Natural killer cell (primary cell): Measurements from ENCODE around the gene SECISBP2. TPM values are rescaled to one million over a fixed set of nuclear protein-coding genes. Genes with fewer than 3 reads are reported as not detected.

Experiments
- ATAC-seq, 3 donors: fragments of 150-1000 bp in 2 of 3; fragments of 200-7000 bp in 1 of 3; cut with Tn5 transposase; 1 replicate in 1 of 3; 2 replicates in 2 of 3; pipeline ENCODE4 v1.10.0; 2021; ENCODE audit warnings: mild to moderate bottlenecking in 2 of 3, moderate library complexity in 2 of 3
- DNase-seq, 2 donors: peaks; one replicate each; pipeline versions ENCODE4 v3.0.0 to v3.0.0-alpha.2; 2013 to 2021; ENCODE audit warnings: mixed read lengths in 1 of 2
- H3K27ac ChIP-seq: one replicate; pipeline ENCODE4 v1.5.1; 2013; ENCODE audit warnings: mild to moderate bottlenecking, low read length
- H3K27me3 ChIP-seq: one replicate; pipeline ENCODE4 v1.6.1; 2013; ENCODE audit warnings: low read length; ENCODE audit not compliant: control insufficient read depth, insufficient read depth
- H3K36me3 ChIP-seq: one replicate; pipeline ENCODE4 v1.6.1; 2013; ENCODE audit warnings: low read length; ENCODE audit not compliant: control insufficient read depth, insufficient read depth
- H3K4me1 ChIP-seq: one replicate; pipeline ENCODE4 v1.6.1; 2013; ENCODE audit warnings: low read length; ENCODE audit not compliant: control insufficient read depth, insufficient read depth
- H3K4me3 ChIP-seq: one replicate; pipeline ENCODE4 v1.5.1; 2013; ENCODE audit warnings: low read length
- H3K9me3 ChIP-seq: one replicate; pipeline ENCODE4 v1.6.1; 2013; ENCODE audit warnings: low read length; ENCODE audit not compliant: control insufficient read depth, insufficient read depth
- H3K27ac Mint-ChIP-seq, 2 donors: one replicate each; pipeline ENCODE4 v1.8.0; 2022; ENCODE audit warnings: mild to moderate bottlenecking in 2 of 2, mixed read lengths in 2 of 2, moderate library complexity in 1 of 2
- H3K27me3 Mint-ChIP-seq, 2 donors: one replicate each; pipeline ENCODE4 v1.8.0; 2022; ENCODE audit warnings: low read depth in 2 of 2, mixed read lengths in 2 of 2
- H3K36me3 Mint-ChIP-seq: one replicate; pipeline ENCODE4 v1.8.0; 2022; ENCODE audit warnings: mixed read lengths
- H3K4me1 Mint-ChIP-seq, 2 donors: one replicate each; pipeline ENCODE4 v1.8.0; 2022; ENCODE audit warnings: mixed read lengths in 2 of 2
- H3K4me3 Mint-ChIP-seq: one replicate; pipeline ENCODE4 v1.8.0; 2022; ENCODE audit warnings: mild to moderate bottlenecking, moderate library complexity, mixed read lengths
- H3K9me3 Mint-ChIP-seq, 2 donors: one replicate each; pipeline ENCODE4 v1.8.0; 2022; ENCODE audit warnings: mixed read lengths in 2 of 2
- CTCF ChIP-seq: fragments of 200-600 bp; IDR thresholded peaks from one replicate; pipeline ENCODE4 v1.8.0; 2022; ENCODE audit warnings: antibody characterized with exemption
- WGBS: methylation state at CpG from one replicate; pipeline ENCODE4 v1.1.7; 2013; ENCODE audit warnings: missing lambda C conversion rate; ENCODE audit not compliant: insufficient coverage; 5-methylcytosine and 5-hydroxymethylcytosine counted together
- intact Hi-C: fragments of 100-400 bp; cut with micrococcal nuclease; formaldehyde crosslinking; loops from one replicate; pipeline ENCODE4 v1.14.2; 2022
- total RNA-seq, 4 donors: library from RNA; stranded (reverse); fragments of 120-200 nt in 1 of 4; gene quantifications; one replicate each; pipeline versions ENCODE4 v1.2.3 to v1.2.4, GENCODE V29; 2013 to 2022

Gene SECISBP2
- total RNA-seq, 3 donors from 2014 or later (not counting 1 experiment from before 2014, with no cell fraction given) = 79.5 to 95.8 (median 88.7) TPM

DNA sequence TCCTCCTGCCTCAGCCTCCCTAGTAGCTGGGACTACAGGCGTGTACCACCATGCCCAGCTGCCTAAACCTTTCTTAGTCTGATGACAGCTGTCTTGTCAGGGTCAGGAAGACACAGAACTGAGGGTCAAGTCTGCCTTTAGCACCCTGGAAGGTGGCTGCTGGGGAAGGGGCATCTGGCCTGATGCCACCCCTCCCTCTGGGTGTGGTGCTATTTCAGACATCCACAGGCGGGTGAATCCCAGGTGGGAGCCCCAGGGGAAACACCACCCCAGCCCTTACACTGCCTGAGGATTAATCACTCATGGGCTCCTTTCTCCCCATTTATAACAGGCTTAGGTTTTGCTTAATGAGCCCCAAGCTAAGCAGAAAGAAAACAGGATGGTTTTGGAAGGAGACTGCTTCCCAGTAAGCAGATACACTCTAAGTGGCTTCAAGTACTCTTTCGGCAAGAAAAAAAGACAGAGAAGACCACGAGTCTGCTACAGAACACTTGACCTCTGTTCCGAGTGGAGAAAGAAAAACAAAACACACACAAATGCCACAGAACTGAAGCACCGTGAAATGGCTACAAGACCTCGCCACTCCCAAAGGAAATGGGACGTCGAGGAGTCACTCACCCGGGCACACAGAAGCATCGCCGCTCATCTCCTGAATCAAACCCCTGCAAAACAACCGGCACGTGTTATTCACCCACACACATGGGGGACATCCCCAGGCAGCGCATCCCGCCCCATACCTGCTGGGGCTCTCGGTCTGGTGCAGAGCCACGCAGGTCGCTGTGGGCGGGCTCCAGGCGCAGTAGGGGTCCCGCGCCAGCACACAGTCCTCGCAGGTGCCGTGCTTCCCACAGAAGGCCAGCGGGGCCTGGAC lies 62.4 kb downstream of the SECISBP2 start:
- DNase-seq (no peak), ATAC-seq (no peak)
- Histone ChIP-seq H3K36me3 (peaks cover 84% of the 10 kb centered on the region), H3K9me3 (no peaks in the 10 kb centered on the region), H3K4me1 (peaks cover 3% of the 10 kb centered on the region), H3K4me3 (no peak overlapping the region), H3K27ac (no peak overlapping the region), H3K27me3 (no peaks in the 10 kb centered on the region)
- WGBS = 95% methylated on average over 26 of the region's 26 CpGs
- no peaks in the 10 kb centered on the region for H3K27me3 Mint-ChIP-seq
- peaks cover 20 to 21% of the 10 kb centered on the region in 2 donors for H3K4me1 Mint-ChIP-seq
- H3K27ac Mint-ChIP-seq = peak overlapping the region; percentile 35 to 51
- no peak for TF ChIP-seq CTCF
- H3K4me3 Mint-ChIP-seq = no peak overlapping the region
- no peaks in the 10 kb centered on the region for H3K9me3 Mint-ChIP-seq
- intact Hi-C loops = no loop called here
- H3K36me3 Mint-ChIP-seq = peaks cover 25% of the 10 kb centered on the region

DNA sequence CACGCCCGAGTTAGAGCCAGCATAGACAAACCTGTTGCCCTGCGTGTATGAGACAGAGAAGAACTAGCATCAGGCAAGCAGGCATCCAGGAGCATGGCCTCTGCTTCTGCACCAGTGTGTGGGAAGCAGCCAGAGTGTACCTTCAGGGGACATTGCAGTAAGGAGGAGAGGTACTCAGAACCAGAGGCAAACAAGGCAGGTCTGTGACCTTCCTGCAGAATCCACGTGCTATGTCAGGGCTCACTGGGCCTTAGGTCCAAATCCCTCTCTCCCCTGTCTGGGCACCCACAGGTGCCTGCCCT lies 63.0 kb downstream of the SECISBP2 start:
- ATAC-seq (no peak), DNase-seq (no peak)
- Histone ChIP-seq H3K27me3 (no peaks in the 10 kb centered on the region), H3K36me3 (peaks cover 89% of the 10 kb centered on the region), H3K27ac (no peak overlapping the region), H3K4me3 (no peak overlapping the region), H3K4me1 (no peaks in the 10 kb centered on the region), H3K9me3 (no peaks in the 10 kb centered on the region)
- peaks cover 25% of the 10 kb centered on the region for H3K36me3 Mint-ChIP-seq
- H3K9me3 Mint-ChIP-seq = no peaks in the 10 kb centered on the region
- TF ChIP-seq CTCF = no peak
- peak overlapping the region; percentile 35 to 51 for H3K27ac Mint-ChIP-seq
- H3K27me3 Mint-ChIP-seq = no peaks in the 10 kb centered on the region
- H3K4me3 Mint-ChIP-seq = no peak overlapping the region
- peaks cover 17 to 19% of the 10 kb centered on the region in 2 donors for H3K4me1 Mint-ChIP-seq
- over 99% methylated on average over 4 of the region's 4 CpGs for WGBS
- intact Hi-C loops = no loop called here

DNA sequence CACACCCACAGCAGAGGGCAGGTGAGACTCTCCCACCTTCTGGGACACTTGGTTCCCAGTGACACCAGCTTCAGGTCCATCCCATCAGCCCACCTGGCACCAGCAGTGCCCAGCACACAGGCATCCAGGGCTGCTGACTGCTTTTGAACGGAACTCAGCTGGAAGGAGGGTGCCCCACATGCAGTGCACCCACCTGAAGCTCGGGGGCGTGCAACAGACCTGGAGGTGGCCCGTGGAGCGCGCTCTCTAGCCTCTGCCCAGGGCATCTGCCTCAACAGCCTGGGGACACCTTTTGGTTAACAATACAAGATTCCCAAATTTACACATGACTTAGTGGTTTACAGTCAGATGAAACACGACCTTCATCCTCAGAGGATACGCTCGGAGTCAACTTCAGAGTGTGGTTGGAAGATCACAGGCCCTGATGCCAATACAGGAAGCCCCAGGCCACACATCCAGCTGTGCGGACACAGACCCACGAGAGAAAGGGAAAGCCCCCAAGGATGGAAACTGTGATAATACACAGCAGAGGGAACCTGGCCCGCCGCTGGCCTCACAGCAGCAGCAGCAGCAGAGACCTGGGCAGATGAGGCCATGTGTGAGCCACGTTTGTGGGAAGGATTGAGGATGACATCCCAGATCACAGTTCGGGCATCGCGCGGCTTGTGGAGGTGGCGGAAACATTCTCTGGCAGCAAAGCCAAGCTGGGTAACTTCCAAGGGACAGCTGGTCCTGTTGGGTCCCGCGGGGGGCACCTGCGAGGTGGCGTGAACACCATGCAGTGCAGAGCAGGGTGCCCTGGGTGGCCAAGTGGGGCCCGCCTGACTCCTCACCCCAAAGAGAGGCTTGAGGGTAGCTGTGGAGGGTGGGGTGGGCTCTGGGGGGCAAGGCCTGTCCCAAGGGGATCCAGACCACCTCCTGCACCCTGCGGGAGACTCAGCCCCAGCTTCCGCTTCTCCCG lies 64.0 kb downstream of the SECISBP2 start:
- H3K36me3 ChIP-seq = peaks cover 90% of the 10 kb centered on the region
- TF ChIP-seq CTCF = no peak
- ATAC-seq (peak in 1 of 3 donors; percentile 18), DNase-seq (no peak)
- intact Hi-C loops = no loop called here
- H3K4me1 Mint-ChIP-seq = peaks cover 11% of the 10 kb centered on the region in 2 donors
- 86% methylated on average over 27 of the region's 27 CpGs for WGBS
- H3K27ac Mint-ChIP-seq = peak overlapping the region; percentile 46 to 76
- peaks cover 23% of the 10 kb centered on the region for H3K36me3 Mint-ChIP-seq
- no peak overlapping the region for H3K4me3 ChIP-seq
- H3K27me3 Mint-ChIP-seq = no peaks in the 10 kb centered on the region
- no peaks in the 10 kb centered on the region for H3K27me3 ChIP-seq
- H3K4me1 ChIP-seq = no peaks in the 10 kb centered on the region
- H3K9me3 ChIP-seq = no peaks in the 10 kb centered on the region
- no peaks in the 10 kb centered on the region for H3K9me3 Mint-ChIP-seq
- H3K4me3 Mint-ChIP-seq = no peak overlapping the region
- H3K27ac ChIP-seq = no peak overlapping the region
